Measurements from ENCODE around the gene FSIP1. TPM values are rescaled to one million over a fixed set of nuclear protein-coding genes. Genes with fewer than 3 reads are reported as not detected.

Gene FSIP1
- total RNA-seq, 1 donor from 2014 or later: 0.41 TPM

GRCh38 chr15:39642011-39642640 lies 140.5 kb downstream of the FSIP1 start:
- H3K9me3 Mint-ChIP-seq (ENCODE audit: unreplicated experiment): no peaks in the 10 kb centered on the region
- no peaks in the 10 kb centered on the region for H3K36me3 Mint-ChIP-seq (ENCODE audit: low read depth, unreplicated experiment)
- H3K27ac Mint-ChIP-seq (ENCODE audit: unreplicated experiment): no peak overlapping the region
- no peaks in the 10 kb centered on the region for H3K4me1 Mint-ChIP-seq (ENCODE audit: unreplicated experiment)
- no peak overlapping the region for H3K4me3 Mint-ChIP-seq (ENCODE audit: unreplicated experiment)
- H3K27me3 Mint-ChIP-seq (ENCODE audit: unreplicated experiment): no peaks in the 10 kb centered on the region
- TF ChIP-seq CTCF (IDR thresholded peaks at IDR 0.05; ENCODE audit: unreplicated experiment): no peak
- no peak for DNase-seq (ENCODE audit: low spot score)

GRCh38 chr15:39641191-39641889 lies 141.3 kb downstream of the FSIP1 start:
- Mint-ChIP-seq H3K36me3 (ENCODE audit: low read depth, unreplicated experiment) (no peaks in the 10 kb centered on the region), H3K9me3 (ENCODE audit: unreplicated experiment) (no peaks in the 10 kb centered on the region), H3K4me3 (ENCODE audit: unreplicated experiment) (no peak overlapping the region), H3K27ac (ENCODE audit: unreplicated experiment) (no peak overlapping the region), H3K4me1 (ENCODE audit: unreplicated experiment) (no peaks in the 10 kb centered on the region), H3K27me3 (ENCODE audit: unreplicated experiment) (no peaks in the 10 kb centered on the region)
- no peak for DNase-seq (ENCODE audit: low spot score)
- no peak for TF ChIP-seq CTCF (IDR thresholded peaks at IDR 0.05; ENCODE audit: unreplicated experiment)

GRCh38 chr15:39640665-39641064 lies 142.0 kb downstream of the FSIP1 start:
- Mint-ChIP-seq H3K4me3 (ENCODE audit: unreplicated experiment) (no peak overlapping the region), H3K27ac (ENCODE audit: unreplicated experiment) (no peak overlapping the region), H3K4me1 (ENCODE audit: unreplicated experiment) (no peaks in the 10 kb centered on the region), H3K9me3 (ENCODE audit: unreplicated experiment) (no peaks in the 10 kb centered on the region), H3K36me3 (ENCODE audit: low read depth, unreplicated experiment) (no peaks in the 10 kb centered on the region), H3K27me3 (ENCODE audit: unreplicated experiment) (no peaks in the 10 kb centered on the region)
- no peak for TF ChIP-seq CTCF (IDR thresholded peaks at IDR 0.05; ENCODE audit: unreplicated experiment)
- DNase-seq (ENCODE audit: low spot score): no peak

GRCh38 chr15:39639037-39639436 lies 143.6 kb downstream of the FSIP1 start:
- no peaks in the 10 kb centered on the region for H3K4me1 Mint-ChIP-seq (ENCODE audit: unreplicated experiment)

More at GRCh38 chr15:39639037-39639436, 143.6 kb downstream of the FSIP1 start:
- Mint-ChIP-seq H3K27ac (ENCODE audit: unreplicated experiment) (no peak overlapping the region), H3K9me3 (ENCODE audit: unreplicated experiment) (no peaks in the 10 kb centered on the region), H3K36me3 (ENCODE audit: low read depth, unreplicated experiment) (no peaks in the 10 kb centered on the region), H3K4me3 (ENCODE audit: unreplicated experiment) (no peak overlapping the region), H3K27me3 (ENCODE audit: unreplicated experiment) (no peaks in the 10 kb centered on the region)
- DNase-seq (ENCODE audit: low spot score): no peak
- TF ChIP-seq CTCF (IDR thresholded peaks at IDR 0.05; ENCODE audit: unreplicated experiment): no peak
